GM19452 (cell line): Measurements from ENCODE around the gene C14orf132.

Source experiments
- ATAC-seq: cut with Tn5 transposase; IDR thresholded peaks from one replicate; pipeline ENCODE4 v1.9.1; 2021; ENCODE audit not compliant: unreplicated experiment

C14orf132 gene

DNA sequence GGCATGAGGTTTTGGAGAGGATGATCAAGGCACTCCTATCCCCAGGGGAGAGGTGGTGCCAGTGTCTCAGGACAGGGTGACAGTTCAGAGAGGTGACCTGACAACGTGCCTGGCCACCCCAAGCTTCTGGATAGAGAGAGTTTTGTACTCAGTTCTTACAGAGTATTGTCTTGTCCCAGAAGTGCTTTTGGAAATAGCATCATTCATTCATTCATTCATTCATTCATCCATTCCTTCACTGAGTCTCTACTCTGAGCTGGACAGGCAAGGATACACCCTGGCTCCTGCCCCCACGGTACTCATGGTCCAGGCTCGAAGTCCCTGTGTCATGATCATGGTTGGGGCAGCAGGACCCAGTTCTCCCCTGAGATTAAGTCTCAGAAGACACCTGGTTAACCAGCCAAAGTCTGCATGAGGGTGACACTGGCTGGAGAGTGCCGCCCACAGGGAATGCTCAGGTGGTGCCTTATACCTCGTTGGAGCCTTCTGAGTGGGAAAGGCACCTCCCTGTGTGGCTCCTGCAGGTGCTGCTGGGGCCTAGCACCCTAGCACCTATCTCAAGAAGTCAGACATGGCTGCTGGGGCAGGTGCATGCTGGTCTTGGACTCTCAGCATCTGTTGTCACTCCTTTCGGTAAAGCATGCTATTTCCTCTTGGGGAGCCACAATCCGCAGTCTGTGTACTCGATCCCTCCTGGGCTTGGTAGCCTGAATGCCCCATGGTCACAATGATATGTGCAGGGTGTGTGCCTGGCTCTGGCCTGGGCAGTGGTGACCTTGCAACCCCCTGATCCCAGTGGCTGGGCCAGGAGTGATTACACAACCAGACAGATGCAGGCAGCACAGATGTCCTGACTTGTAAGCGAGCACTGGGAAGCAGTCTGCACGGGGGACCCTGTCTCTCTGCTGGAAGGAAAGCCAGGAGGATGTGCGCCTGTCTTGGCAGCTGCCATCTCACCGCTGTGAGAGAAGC, 57.8 kb downstream of the C14orf132 start:
- no peak for ATAC-seq

DNA sequence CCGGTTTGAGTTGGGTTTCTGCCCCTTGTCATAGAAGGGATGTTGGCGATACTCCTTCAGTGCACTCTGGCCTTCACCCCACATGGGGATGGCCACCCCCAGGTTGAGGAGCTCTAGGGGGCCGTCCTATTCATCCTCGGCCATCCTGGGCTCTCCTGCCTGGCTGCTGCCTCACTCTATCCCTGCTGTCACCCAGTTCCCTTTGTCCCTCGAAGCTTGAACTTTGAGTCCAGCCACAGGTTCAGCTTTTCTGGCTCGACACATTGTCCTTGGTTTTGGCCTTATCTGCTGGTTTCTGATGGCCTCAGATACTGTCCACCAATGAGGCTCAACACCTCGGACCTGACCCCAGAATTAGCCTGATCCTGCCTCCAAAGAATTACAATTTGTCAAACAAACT, 58.6 kb downstream of the C14orf132 start:
- no peak for ATAC-seq

DNA sequence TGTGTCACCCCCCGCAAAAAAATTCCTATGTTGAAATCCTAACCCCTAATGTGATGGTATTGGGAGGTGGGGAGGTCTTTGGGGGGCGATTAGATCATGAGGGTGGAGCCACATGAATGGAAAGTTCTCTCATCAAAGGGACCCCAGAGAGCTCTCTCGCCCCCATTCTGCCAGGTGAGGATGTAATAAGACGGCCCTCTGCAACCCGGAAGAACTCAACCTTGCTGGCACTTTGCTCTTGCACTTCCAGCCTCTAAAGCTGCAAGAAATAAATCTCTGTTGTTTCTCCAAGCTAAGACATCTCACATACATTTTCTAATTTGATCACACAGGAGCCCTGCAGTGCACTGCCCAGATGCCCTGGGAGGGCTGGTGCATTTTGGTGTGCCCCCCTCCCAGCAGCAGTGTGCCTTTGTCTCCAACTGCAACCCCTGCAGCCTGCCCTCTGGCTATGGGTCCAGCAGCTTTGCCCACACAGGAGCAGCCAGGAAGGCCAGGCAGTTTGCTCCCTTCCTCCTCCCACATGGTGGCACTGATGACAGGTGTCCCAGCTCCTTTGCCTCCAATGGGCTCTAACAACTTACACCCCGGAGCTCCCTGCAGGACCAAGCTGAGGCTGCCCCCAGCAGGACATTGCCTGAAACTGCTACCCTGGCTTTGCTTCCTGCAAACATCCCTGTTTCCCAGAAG, 59.3 kb downstream of the C14orf132 start:
- no peak for ATAC-seq

DNA sequence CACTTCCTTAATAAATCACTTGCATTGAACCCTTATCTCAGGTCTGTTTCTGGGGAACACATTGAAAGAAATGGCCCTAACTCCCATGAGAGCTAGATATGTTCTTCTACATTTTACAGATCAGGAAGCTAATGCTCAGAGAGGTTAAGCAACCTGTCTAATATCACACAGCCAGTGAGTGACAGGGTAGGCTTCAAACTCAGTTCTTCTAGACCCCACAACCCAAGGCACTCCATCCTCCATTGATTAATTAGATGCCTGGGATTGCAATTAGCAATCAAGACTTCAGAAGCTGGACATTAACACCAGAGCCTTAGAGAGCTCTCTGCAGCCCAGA, 59.8 kb downstream of the C14orf132 start:
- ATAC-seq = no peak

DNA sequence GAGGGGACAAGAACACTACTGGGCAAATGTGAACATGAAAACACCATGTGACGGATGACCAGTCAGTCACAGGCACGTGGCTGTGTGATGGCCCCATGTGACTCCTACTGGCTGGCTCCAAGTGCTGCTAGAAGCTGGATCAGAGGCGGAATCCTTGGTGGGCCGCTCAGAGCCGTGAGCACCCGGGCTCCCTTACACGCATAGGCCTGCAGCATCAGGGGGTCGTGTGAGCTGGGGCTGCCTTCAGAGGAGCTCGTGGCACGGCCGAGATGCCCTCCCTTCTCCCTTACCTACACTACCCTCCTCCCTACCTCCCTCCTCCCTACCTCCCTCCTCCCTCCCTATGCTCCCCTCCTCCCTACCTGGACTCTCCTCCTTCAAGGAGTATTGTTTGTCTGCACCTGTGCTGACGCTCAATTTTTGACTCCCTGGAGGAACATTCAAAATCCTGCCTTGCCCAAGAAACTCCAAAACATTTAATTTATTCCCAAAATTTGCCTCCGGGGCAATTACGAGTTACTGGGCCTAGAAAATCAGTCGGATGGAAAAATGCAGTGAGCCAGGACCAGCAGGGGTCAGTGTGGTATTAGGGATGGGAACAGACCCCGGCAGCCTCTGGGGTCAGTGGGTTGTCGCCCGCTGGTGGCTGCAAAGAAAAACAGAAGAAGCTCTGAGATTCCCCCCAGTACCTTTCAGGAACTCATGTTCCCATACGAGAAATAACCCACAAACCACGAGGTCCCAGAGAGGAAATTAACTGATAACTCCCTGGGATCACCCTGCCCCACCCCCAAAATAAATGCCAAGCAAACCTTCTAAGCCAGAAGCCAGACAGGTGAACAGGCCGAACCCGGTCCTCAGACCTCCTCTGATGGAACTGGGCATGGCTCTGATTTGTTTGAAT, 61.3 kb downstream of the C14orf132 start:
- ATAC-seq = no peak

DNA sequence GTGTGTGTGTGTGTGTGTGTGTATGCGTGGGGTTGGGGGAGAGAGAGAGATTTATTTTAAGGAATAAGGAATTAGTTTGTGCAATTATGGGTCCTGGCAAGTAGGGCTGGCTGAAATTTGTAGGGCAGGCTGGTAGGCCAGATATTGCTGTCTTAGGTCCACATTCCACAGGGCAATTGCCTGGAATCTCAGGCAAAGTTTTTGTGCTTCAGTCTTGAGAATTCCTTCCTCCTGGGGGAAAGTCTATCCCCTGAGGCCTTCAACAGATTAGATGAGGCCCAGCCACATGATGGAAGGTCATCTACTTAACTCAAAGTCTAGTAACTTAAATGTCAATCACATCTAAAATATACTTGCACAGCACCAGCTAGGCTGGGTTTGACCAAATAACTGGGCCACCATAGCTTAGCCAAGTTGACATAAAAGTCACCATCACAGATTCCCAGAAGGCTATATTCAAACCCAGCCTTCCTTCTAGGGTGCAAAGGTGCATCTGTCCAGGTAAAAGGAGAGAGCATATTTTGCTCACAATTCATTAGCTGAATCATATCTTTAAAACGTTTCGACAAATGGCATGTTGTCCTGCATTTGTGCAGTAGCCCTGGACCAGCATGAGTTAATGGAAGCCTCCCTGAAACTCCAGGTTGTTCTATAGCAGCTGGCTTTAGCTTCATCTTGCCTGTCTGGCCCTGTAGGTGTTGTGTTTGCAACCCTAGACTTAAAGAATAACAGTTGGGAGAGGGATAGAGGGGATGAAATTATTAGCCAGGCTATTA, 63.1 kb downstream of the C14orf132 start:
- no peak for ATAC-seq

DNA sequence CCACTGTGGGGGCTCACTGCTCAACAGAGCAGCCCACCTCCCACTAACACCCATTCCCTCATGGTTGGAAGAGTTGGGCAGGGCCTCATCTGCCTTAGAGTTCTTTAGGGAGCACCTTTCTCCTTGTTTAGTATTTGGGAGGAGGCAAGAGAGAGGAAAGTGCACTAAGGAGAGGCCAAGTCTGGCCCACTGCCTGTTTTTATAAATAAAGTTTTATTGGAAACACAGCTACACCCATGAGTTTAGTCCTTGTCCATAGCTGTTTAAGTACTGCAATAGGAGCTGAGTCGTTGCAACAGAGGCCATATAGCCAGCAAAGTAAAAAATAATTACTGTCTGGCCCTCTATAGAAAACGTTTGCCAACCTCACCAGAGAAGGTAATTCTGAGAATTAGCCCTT, 63.9 kb downstream of the C14orf132 start:
- ATAC-seq = no peak

DNA sequence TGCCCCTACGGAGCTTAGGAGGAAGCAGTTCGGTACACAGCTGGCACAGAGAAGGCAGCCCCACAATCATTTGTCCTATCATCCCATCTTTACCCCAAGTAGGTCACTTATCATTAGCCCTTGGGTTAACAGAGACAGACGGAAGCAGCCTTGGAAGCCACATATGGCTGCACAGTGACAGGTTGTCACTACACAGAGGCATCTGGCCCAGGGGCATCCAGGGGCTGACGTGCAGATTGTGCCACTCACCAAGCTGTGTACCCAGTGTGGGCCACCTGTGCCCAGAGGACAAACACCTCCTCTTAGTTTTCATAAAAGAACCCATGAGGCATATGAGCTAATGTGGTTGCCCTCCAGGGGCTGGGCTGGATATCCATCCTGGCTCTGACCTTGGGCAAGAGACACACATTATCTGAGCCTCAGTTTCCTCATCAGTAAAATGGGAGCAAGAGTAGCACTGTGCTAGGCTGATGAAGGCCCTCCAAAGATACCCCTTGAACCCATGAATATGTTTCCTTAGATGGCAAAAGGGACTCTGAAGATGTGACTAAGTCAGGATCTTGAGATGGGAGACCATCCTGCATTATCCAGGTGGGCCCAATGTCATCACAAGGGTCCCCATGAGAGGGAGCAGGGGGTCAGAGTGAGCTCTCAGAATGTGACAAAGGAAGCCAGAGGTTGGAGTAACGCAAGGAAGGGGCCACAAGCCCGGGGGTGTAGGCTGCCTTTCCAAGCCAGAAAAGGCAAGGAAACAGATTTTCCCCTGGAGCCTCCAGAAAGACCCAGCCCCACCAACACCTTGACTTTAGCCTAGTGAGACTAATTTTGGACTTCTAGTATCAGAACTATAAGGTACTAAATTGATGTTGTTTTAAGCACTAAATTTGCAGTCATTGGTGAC, 64.6 kb downstream of the C14orf132 start:
- ATAC-seq = no peak

DNA sequence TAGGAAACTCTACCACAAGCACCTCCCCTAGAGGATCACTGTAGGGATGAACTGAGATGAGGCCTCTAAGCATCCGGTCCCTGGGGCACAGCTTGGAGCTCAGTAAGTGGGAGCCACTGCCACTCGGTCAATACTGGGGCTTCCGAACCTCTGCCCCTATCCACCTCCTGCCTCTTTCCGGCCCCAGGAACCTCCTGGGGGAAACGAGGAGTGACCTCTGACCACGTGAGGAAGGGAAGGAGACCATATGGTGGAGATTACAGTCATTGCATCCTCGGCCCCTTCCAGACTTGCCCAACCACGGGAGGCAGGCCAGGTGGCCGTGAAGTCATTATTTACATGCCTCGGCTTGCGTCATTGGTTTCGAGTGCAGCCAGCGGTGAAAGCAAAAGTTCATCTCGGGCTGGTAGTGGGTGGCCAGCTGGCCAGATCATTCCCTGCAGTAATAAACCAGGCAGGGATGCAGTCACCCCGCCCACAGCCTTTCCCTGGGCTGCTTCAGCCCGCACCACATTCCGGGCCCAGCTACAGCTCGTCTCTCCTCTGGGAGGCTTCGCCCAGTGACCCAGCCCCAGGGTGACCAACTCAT, 65.4 kb downstream of the C14orf132 start:
- no peak for ATAC-seq

DNA sequence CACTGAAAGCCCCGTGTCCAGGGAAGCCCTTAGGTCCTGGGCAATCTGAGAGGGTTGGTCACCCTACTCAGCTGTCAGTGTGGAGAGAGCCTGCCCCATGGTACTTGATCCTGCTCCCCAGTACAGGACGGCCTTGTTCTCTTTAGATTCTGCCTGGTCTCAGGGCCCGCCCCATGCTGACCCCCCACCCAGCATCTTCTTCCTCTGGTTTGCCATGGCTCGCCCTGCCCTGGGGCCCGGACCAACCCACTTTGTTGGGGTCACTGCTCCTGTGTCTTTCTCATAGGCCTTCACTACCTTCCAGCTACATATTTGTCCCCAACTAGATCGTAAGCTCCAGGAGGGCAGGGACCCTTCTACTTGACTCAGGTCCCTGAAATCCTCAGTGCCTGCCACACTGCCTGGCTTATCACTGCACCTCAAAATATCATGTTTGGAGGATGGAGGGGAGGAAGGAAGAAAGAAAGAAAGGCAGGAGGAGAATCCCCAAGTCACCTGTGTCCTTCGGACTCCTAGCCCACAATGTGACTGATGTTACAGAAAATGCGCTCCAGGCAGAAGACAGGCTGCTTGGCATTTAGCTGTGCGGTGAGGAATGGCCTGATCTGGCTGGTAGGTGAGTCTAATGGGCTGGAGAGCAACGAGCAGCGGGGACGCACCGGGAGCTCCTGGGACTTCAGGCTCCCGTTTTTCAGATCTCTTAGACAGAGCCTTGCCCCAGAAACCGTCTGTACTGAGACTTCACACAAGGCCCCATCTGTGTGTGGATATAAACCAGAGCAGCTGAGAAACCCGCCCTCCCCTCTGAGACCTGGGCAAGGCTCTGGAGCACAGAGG, 66.1 kb downstream of the C14orf132 start:
- no peak for ATAC-seq

DNA sequence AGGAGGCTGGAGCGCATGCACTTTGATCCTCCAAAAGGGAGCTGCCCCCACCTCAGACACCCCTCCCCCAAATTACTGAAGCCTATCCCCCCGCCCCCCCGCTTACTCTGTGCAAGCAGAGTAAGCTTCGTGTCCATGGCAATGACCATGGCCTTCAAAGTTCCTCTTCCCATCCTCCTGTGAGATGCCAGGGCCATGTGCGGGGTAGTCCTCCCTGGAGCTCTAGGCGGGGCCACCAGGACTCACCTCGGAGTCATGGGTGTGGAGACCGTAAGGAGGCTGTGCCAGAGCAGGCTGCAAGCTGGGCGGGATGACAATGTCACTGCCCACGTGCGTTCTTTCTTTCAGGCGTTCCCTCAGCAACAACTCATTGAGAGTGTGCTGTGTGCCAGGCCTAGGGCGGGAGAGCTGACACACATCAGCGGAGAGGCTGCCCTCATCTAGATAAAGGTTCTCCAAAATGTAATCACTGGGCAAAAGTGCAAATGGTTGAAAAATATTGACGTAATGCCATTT, 66.8 kb downstream of the C14orf132 start:
- no peak for ATAC-seq

DNA sequence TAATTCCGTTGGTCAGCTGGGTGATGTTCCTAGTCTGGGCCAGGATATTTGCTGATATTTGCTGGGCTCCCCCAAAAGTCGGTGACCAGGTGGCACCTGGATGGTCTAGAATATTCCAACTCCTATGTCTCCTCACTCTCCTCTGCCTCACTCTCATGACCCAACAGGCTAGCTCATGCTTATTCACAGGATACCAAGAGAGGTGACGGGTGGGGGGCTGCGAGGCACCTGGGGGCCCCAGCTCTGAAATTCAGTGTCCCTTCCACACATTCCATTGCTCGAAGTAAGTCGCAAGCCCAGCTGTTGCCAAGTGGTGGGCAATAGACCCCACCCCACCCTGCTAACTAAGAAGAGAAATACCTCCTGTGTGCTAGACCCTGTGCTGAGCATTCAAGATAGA, 67.7 kb downstream of the C14orf132 start:
- ATAC-seq = no peak

DNA sequence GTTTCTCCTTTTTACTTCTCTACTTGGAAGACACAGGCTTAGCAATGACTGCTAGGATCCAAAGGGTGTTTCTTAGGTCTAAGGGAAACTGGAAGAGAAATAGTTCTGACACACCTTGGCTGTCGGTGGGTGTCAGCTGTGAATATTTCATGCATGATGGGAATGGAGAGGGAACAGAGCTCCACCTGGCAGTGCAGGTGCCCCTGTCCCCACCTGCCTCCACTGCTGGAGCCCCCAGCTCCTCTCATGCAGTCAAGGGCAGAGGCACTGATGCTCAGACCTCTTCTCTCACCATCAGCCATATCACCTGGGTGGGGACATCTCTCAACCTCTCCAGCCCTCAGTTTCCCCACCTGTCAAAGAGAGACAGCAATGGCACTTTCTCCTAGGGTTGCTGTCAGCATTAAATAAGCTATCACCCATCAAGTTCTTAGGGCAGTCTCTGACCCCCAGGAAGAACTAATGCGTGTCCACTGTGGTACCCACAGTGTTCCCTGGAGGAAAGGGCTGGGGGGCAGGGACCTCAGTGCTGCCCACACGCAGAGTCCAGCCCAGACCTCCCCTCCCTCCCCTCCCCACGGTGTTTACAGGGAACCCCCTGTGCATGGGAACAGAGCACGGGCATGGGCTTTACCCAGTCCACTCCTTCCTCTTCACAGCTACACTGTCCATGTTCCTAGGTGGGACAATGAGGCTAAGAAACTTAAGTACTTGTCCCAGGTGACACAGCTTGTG, 69.1 kb downstream of the C14orf132 start:
- ATAC-seq = no peak

DNA sequence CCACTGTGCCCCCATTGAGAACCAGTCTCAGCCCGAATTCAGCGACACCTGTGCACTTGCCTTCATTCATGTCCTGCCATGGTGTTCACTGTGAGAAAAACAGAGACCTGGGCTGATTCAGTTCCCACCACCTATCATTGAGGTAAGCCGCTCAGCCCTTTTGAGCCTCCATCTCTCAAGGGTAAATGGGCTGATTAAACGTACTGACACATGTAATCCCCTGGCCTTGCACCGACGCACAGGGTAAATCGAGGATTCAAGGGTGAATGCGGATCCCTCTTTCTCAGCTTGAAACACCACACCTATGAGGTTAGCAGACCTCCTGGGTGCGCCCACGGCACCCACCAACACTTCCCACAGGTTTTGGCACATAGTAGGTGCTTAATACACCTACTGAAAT, 69.7 kb downstream of the C14orf132 start:
- no peak for ATAC-seq

DNA sequence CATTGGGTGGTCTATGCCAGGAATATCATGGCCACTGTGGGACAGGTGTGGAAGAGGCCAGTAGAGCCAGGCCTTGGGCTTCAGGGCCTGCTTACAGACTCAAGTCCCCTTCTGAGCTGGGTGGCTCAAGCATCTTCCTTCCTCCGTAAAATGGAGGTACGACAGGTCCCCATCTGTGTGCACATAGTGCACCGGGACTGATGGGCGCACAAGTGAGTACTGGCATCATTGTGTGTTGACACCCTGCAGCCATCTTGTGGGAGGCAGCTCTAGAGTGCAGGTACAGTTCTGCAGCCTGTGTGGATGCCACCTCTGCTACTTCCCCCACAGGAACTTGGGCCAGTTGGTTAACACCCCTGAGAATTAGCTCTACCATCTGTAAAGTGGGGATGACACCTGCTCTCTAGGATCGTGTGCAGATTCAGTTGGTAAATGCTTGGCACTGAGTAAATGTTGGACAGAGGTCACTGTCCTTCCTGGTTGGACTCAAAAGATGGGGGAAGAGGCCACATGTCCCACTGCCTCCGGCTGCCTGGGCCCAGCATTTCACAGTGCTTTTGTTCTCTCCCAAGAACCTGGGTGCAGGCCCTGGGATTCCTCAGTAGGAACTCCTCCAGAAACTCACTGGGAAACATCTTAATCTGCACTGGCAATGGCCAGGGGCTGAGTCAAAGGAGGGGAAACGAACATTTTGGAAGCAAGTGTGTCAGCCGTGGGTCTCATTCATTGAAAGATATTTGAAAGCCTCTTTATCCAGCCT, 70.6 kb downstream of the C14orf132 start:
- ATAC-seq = no peak

DNA sequence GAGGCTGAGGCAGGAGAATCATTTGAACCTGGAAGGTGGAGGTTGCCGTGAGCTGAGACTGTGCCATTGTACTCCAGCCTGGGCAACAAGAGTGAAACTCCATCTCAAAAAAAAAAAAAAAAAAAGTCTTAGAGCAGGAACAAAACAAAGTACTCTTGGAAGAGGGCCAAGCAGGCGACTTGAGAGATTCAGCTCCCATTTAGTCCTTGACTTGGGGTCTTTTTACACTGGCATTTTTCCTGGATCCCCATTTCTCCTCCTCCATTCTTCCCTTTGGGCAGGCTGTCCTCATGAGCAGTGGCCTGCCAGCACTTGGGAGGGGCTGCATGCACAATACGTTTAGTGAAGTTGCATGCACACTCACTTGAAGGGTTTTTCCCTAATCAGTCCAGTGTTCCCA, 72.9 kb downstream of the C14orf132 start:
- ATAC-seq = no peak

DNA sequence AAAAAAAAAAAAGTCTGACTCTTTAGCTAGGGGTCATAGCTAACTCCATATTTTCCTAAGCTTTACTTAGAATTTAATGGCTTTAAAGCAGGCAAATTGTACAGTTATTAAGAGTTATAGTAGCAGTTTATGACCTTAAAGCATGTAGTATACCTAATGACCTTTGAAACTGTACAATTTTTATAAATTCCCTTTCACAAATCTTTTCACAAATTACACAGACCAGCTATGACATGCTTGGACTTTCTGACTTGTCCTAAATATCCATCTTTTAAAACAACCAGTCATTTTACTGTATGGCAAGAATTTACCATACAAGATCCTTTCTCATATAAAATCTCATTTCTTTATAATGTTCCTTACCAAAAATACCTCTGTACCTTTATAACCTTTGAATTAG, 74.8 kb downstream of the C14orf132 start:
- ATAC-seq = no peak
